Transverse colon (tissue), 3 donors: ENCODE results near the gene FANCC.

ENCODE experiments used
- CTCF ChIP-seq, 5 experiments: fragments of 200-600 bp in 3 of 5; fragments of 450-650 bp in 2 of 5; sonication (generic) in 3 of 5; IDR thresholded peaks; 1 replicate in 2 of 5; 2 replicates in 3 of 5; pipeline ENCODE4 v1.5.1; 2016 to 2017; ENCODE audit warnings: antibody characterized with exemption in 5 of 5, inconsistent platforms in 3 of 5, mild to moderate bottlenecking in 2 of 5, moderate library complexity in 1 of 5
- POLR2A ChIP-seq: fragments of 450-650 bp; IDR thresholded peaks from one replicate; pipeline ENCODE4 v1.6.1; 2016; ENCODE audit warnings: antibody characterized with exemption, mild to moderate bottlenecking, moderate library complexity

GRCh38 chr9:95181835-95182234, 135.7 kb downstream of the FANCC start:
- TF ChIP-seq CTCF (IDR thresholded peaks at IDR 0.05) (no peak), POLR2A (no peak)
